SHP77 (cell line): ENCODE results near the gene LKAAEAR1.

Experiments used
- DNase-seq, 2 experiments: peaks; one replicate each; lab custom pipeline; 2025; lab: John Stamatoyannopoulos, UW

Gene LKAAEAR1

DNA sequence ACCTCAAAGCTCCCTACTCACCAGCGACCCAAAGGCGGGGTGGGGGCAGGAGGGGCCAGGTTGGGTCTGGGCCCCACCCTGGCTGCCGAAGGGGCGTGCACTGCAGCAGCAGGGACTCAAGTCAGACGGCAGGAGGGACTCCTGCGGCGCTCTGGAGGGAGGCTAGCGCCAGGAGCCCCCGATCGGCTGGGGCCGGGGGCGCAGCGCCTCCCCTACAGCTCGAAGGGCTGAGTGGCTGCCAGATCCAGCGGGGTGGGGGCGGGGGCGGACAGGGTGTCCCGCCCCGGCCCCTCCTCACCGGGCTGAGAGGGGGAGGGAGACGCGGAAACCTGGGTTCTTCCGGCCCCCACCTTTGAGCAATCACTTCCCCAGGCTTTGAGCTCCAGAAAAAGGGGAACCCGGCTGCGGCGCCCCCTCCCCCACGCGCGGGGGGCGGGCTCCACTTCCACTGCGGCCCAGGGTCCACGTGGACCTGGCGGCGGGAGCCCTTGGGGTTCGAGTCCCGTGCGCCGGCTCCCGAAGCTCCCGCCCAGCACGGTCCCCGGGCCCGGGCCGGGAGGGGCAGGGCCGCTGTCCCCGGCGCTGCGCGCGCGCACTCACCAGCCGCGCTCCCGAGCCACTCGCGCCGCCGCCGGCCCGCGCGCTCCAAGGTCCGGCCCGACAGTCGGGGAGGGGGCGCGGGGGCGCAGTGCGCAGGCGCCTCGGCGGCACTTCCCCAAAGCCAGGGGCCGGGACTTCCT, 4.8 kb downstream of the LKAAEAR1 start, which contains the start of gene RGS19:
TSS of gene RGS19 (minus strand) at position 246 of the 740 bp plus-strand sequence. CDS start 2,632 bp downstream, outside the sequence.
- DNase-seq, result peak; percentile 39 to 85

DNA sequence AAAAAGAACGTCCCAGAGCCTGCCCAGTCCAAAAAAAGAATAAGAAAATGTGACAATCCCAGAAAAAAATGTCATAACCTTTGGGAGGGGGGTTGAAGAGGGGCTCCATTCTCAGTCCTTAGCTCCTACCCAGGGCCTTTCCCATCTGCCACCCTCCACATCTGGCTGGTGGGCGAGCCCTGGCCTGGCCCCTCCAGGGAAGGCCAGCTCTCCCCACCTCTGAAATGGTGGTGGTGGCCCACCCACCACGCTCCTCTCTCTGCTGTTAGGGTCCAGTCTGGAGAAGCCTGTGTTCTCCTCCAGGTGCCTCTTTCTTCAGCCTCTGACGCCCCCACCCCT, 5.3 kb downstream of the LKAAEAR1 start:
- DNase-seq, result no peak

DNA sequence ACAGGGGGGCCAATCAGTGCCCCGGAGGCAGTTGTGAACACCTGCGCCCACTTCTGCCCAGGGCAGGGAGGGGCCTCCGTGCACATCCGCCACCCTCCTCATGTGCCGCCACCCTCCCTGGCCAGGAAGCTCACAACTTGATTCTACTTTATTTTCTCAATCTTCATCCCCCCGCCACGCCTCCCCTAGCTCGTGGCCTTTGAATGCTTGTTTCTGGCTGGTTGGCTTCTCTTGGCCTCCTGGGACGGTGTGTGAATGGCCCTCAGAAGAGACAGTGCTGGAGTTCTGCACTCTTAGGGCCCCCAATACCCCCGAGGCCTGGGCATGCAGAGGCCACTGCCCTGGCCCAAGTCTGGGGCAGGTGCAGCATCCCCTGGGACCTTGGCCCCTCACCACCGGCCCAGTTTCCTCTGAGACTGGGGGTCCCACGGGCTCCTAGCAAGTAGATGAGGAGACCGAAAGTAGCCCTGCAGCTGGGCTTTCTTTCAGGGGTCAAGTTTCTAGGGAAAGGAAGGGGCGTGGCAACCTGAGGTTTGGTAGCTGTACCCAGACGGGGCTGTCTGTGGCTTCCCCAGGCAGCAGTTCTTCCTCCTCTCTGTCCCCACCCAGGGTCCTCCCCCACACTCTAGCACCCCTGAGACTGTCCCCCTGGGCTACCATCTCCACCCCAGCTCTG, 6.2 kb downstream of the LKAAEAR1 start:
- no peak for DNase-seq

DNA sequence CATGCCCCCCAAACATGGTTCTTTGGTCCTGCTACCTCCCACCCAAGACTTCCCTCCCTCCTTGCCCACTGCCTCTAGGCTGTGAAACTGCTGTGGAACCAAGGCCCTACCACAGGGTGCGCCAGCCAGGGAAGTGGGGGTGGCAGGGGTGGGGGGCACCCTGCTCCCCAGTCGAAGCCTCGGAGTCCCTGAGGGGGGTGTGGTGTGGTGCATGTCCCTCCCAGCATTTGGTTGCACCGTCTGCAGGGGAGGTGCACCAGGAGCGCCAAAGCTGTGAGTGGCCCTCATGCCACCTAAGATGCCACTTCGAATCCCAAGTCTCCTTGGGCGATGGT, 6.7 kb downstream of the LKAAEAR1 start:
- DNase-seq, result no peak

DNA sequence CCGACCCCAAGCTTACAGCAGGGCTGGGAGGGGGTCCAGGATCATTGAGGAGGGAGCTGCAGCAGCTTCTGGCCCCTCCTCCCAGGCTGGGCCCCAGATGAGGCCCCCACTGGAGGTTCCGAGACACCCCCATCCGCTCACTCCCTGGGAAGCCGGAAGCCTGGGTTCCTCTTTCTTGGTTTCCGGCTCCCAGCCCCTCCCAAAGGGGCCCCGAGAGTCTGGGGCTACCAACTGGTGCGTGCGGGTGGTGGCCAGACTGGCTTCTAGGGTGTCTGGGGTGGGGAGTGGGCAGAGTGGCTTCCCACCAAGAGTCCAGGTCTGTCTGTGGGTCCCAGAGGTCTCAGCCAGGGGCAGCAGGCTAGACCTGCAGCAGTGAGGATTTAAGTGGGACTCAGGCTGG, 7.1 kb downstream of the LKAAEAR1 start:
- DNase-seq, result no peak

DNA sequence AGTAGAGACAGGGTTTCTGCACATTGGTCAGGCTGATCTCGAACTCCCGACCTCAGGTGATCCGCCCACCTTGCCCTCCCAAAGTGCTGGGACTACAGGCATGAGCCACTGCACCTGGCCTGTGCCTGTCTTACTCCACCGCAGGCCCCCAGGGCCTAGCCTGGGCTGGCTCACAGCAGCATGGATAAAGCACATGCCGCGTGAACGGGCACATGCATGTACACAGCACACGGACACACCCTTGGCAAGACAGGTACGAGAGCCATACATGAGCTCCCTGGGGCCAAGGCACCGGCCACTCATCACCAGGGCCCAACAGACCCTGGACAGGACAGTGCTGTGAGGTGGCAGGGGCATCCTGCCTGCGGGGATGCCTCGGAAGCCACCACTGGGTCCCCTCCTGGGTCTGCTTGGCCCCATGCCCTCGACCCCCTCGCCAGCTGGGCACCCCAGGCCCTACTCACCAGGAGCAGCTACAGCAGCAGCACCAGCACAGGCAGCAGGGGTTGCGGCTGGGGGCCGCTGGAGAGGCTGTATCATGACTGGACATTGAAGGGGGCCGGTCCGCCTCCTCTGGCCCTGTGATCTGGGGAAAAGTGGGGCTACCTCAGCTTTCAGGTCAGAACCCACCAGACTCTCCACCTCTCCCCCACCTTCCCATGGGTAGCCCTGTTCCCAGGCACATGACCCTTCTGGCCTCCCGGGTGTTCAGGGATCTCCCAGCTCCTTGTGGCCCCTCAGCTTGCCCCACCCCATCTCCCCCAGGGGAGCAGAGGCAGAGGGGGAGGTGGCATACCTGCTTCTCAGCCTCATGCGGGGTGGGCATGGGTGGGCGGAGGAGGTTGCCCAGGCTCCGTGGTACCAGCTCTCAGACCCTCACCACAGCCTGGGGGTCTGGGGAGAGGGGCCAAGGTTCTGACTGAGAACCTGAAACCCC, 7.9 kb downstream of the LKAAEAR1 start:
- no peak for DNase-seq

DNA sequence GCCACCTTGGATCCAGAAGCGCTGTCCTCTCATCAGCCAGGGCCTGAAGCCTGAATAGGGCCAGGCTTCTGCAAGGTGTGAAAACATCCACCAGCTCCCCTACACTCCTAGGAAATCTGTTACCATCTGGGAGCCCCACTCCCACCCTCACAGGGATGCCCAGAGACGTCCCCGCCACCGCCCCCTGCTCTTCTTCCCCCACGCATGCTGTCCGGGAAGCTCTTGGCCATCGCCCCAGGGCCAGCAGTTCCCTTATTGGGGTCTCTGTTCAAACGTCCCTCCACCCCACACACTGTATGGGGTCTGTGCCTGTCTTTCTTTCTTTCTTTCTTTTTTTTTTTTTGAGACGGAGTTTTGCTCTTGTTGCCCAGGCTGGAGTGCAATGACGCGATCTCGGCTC, 8.6 kb downstream of the LKAAEAR1 start:
- DNase-seq, result no peak

DNA sequence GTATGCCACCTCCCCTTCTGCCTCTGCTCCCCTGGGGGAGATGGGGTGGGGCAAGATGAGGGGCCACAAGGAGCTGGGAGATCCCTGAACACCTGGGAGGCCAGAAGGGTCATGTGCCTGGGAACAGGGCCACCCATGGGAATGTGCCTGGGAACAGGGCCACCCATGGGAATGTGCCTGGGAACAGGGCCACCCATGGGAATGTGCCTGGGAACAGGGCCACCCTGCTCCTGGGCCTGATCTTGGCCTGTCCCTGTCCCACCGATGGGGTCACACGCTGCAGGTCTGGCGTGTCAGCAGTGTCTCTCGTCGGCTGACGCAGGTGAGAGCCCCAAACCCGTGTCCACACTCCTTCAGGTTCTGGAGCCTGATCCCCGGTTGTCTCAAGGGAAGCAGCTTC, 9.2 kb downstream of the LKAAEAR1 start:
- DNase-seq, result no peak

DNA sequence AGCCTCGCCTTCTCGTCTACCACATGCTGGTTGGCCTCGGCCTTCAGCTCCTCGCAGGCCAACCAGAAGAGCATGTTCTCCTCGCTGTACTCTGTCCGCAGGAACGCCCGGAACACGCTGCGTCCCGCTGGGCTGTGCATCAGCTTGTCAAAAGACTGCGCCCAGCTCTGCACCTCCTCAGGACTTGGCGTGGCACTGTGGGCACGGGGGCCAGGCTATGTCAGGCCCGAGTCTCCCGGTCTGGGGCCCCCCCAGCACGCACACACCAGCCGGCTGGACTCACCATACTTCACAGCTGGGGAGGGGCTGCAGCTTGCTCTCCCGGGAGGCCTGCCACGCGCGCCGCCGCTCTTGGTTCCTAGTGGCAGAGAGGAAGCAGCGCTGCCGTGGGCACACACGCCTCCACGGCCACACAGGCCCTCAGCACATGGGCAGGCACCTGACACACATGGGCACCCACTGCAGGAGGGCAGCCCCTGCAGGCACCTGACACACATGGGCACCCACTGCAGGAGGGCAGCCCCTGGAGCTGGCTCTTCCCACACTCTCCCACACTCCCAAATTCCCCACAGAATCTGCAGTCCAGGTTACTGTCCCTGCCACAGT, 9.9 kb downstream of the LKAAEAR1 start:
- DNase-seq, result no peak

DNA sequence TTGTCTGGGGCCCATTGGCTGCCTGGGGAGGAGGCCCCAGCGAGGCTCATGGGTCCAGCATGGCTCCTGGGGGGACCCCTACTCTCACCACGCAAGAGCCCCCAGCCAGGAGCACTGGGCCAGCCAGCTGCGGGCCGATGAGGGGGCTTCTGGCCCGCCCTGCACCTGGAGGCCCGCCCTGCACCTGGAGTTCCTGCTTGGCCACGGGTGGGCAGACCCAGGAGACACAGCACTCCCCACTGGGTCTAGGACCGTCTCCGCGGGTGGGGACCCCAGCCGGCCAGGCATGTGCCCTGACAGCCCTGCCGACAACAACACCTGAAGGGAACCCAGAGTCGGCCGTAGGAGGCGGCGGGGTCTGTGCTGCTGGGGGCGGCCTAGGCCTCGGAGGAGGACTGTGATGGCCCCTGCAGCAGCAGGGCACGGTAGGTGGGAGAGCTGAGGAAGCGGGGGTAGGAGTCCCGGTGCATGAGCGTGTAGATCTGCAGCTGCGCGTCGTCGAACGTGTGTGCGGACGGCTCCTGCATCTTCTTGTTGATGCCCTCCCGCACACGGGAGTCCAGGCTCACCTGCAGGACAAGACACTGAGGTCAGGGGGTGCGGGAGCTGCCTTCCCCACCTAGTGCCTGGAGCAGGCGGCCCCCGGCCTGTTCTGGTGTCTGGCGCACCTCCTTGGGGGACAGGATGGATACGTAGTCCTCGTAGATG, 10.6 kb downstream of the LKAAEAR1 start:
- no peak for DNase-seq

DNA sequence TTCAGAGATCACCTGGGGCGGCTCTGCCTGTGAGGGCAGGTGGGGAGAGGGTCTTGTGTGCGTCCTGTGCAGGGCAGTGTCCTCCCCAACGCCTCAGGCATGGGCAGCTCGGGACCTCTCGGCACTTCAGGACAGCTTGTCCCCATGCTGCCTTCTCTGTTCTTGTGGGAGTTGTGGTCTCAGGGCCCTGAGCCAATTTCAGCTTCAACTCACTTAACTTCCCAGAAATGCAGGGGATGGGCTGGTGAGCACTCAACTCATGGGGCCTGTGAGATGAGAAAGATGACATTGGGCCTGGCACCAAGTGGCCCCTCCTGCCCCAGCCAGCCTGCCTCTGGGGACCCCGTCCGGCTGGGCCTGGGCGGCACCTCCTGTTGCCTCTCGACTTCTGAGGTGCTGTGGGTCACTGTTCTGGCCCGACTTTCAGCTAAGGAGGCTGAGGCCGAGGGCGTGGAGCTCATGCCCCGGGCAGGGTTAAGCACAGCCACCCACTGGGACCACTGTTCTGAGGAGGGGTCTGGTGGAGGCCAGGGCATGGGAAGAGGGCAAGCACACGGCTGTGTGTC, 11.6 kb downstream of the LKAAEAR1 start:
- no peak for DNase-seq

DNA sequence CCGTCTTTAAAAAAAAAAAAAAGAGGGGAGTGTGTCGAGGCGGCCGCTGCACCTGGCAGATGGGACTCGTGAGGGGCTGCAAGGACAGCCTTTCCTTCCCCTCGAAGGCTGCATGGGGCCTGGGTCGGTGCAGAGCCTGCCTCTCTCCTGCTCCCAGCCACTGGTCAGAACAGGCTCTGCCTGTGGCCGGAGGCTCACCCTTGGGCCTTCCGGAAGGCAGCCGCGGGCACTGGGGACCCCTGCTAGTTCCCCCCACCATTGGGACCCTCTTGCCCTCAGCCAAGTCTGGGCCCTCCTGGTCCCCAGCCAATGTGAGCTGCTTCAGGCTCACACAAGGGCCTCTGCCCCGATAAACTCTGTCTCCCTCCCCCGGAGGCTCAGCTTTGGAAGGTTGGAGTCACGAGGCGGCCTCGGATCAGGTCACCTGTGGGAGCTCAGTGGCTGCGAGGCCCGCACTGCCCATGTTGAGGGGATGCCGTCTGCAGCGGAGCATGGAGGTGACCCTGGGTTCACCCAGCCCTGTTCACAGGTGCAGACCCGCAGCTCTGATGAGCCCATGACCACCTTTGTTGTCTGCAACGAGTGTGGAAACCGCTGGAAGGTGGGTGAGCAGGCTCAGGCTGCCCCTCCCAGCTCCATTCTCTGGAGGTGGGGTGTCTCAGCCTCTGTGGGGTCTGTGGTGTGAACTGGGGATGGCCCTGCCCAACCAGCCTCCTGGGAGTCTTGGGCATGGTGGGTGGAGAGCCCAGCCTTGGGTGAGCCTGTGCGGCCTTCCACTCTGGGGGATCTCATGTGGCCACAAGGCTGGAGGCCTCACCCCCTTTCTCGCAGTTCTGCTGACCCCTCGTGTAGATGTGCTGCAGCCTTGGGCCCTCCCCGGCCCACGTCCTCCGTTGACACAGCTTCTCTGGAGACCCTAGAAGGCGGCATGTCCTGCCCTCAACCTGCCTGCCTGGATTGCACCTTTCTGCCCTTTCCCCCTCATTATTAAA, 12.6 kb downstream of the LKAAEAR1 start:
- DNase-seq, result no peak

DNA sequence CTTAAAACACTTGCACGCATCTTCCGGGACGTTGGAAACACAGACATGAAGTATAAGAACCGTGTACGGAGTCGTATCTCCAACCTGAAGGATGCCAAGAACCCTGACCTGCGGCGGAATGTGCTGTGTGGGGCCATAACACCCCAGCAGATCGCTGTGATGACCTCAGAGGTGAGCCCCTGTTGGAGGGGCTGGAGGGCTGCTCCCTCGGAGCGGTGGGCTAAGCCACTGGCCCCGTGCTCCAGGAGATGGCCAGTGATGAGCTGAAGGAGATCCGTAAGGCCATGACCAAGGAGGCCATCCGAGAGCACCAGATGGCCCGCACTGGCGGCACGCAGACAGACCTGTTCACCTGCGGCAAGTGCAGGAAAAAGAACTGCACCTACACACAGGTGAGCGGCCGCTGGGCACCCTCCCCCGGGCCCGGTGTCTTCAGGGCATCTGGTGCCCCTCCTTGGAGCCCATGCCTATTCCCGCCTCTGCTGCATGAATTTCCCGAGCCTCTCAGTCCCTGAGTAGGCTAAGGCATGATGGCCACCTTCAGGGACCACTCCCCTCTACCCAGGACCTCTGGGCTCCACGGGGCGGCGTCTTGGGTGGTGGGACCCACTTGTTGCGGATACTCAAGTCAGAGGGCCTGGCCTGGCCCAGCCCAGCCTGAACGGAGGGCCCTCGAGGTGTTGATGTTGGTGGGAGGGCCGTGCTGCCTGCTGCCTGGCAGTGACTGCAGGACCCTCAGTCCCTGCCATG, 13.8 kb downstream of the LKAAEAR1 start:
- DNase-seq, result no peak

DNA sequence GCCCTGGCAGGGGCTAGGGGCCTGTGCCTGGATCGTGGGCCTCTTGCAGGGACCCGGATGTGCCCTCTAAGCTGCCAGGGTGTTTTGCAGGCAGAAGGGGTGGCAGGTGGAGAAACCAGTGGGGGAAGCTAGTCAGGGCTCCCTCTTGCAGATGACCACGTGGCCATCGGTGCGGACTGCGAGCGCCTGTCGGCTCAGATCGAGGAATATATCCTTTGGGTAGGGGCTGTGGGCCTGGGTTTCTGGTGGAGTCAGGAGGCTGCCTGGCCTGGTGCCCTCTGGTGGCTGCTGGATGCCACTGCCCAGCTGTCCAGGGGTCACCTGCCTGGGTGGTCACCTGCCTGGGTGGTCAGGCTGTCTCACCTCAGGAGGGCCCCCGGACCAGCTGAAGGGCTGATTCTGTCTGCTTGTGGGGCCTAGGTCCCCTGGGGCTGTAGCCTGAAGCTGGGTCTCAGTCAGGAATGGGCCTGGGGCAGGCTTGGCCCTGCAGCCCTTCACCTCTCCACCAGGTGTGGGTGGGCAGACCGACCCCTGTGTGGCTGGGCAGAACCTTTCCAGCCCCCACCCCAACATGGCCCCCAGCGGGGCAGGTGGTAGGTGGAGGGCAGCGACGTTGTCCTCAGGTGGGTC, 14.5 kb downstream of the LKAAEAR1 start:
- peak in 1 of 2 experiments; percentile 73 for DNase-seq

DNA sequence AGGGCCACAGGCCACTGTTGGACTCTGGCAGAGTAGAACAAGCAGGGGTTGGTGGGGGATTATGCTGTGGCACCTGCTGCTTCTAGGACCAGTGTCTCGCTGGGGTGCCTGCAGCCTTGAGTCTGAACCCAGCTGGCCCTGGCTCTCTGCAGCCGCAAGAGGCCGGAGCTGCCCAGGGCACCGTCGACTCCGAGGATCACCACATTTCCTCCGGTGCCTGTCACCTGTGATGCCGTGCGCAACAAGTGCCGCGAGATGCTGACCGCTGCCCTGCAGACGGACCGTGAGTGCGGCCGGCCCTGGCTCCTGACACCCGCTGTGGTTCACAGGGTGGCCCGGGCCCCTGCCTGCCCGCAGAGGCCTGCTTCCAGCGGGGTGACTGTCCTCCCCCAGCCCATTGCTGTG, 15.0 kb downstream of the LKAAEAR1 start:
- no peak for DNase-seq

DNA sequence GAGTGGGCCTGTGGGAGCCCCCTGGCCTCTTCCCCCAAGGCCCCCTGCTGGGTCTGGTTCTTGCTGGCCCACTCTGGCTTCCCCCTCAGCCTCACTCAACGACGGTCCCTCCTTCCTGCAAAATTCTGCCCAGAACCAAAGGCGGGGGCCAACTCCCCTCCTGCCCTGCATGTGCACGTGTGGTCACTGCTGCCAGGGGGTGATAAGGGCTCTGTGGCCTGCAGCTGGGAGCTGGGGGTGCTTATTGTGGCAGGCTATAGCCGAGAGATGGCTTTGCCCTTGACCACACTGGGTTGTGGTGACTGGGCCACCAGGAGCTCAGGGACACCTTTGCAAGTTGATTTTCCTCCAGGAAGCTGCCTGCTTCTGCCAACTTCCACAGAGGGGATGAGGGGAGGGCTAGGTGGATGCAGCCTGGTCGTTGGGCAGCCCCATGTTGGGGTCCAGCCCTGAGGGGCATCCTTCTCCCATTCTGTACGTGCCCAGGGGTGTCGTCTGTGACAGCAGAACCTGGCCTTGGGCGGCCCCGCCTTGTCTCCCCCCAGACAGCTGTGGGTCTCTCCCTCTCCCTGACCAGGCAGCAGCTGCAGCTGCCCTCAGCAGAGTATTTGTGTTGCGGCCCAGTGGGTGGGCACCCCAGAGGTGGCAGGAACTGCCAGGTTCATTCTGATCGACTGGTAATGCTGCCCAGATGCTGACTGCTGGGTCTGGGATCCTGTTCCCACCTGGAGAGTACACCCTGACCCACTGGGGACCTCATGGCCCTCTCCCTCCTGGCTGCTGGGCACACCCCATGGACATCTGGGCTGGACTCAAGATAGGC, 15.6 kb downstream of the LKAAEAR1 start:
- no peak for DNase-seq

DNA sequence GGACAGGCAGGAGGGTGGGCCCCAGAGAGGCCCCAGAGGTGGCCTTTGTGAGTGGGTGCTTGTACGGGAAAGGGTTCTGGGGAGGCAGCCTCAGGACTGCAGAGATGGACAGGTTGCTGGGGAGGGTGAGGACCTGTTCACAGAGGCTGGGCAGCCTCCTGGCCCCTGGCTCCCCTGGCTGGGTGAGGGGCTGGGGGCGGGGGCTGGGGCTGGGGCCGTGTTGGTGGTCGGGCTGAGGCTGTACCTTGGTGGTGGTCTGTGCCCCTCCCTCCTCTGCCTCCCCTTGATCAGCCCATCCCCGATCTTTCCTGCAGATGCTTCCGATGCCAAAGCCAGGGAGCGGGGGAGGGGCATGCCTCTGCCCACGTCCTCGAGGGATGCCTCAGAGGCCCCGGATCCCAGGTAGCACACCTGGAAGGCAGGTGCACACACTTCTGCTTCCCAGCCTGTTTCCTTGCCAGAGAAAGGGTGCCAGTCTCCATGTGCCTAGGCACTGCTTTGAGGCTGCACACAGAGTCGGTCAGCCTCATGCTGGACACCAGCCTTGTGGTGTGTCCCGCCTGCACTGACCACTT, 16.4 kb downstream of the LKAAEAR1 start:
- no peak for DNase-seq
